Prostate gland (tissue), 2 donors: ENCODE measurements around the gene ATRN. TPM values are rescaled to one million over a fixed set of nuclear protein-coding genes. Genes with fewer than 3 reads are reported as not detected.

Experiments
- DNase-seq: peaks from one replicate; pipeline ENCODE4 v3.0.0-alpha.2; 2019; ENCODE audit warnings: low spot score
- H3K27ac ChIP-seq, 2 donors: fragments of 200-600 bp; sonication (generic); 2 replicates each; pipeline ENCODE4 v1.5.1; 2017 to 2019
- H3K27me3 ChIP-seq: fragments of 200-600 bp; sonication (generic); replicated peaks from 2 replicates; pipeline ENCODE4 v1.5.1; 2019; ENCODE audit not compliant: insufficient read depth
- H3K36me3 ChIP-seq, 2 donors: fragments of 200-600 bp; sonication (generic); 1 replicate in 1 of 2; 2 replicates in 1 of 2; pipeline versions ENCODE4 v1.5.1 to v1.8.1; 2017 to 2019
- H3K4me1 ChIP-seq: fragments of 200-600 bp; sonication (generic); replicated peaks from 2 replicates; pipeline ENCODE4 v1.5.1; 2019
- H3K4me3 ChIP-seq, 2 donors: fragments of 200-600 bp; sonication (generic); 2 replicates each; pipeline ENCODE4 v1.5.1; 2017 to 2019
- H3K9me3 ChIP-seq: fragments of 200-600 bp; sonication (generic); 2 replicates; pipeline ENCODE4 v1.5.1; 2017
- CTCF ChIP-seq, 4 experiments: fragments of 200-600 bp in 2 of 4; fragments of 450-650 bp in 2 of 4; sonication (generic) in 2 of 4; IDR thresholded peaks; 1 replicate in 3 of 4; 2 replicates in 1 of 4; pipeline ENCODE4 v1.5.1; 2016 to 2019; ENCODE audit warnings: antibody characterized with exemption in 4 of 4, mild to moderate bottlenecking in 2 of 4, moderate library complexity in 2 of 4
- POLR2A ChIP-seq: fragments of 450-650 bp; IDR thresholded peaks from one replicate; pipeline ENCODE4 v1.6.1; 2016; ENCODE audit warnings: antibody characterized with exemption, mild to moderate bottlenecking
- POLR2AphosphoS5 ChIP-seq: sonication (generic); formaldehyde crosslinking; IDR thresholded peaks from one replicate; pipeline ENCODE4 v1.6.1; 2017; ENCODE audit warnings: antibody characterized with exemption
- WGBS: methylation state at CpG from one replicate; pipeline ENCODE4 v1.1.5; 2018; 5-methylcytosine and 5-hydroxymethylcytosine counted together
- intact Hi-C: fragments of 100-400 bp; cut with DNase I; formaldehyde crosslinking; loops from one replicate; pipeline ENCODE4 v1.14.2; 2022
- total RNA-seq, 2 donors: library from RNA; depleted of rRNA; stranded (reverse); fragments of >200 nt; gene quantifications; one replicate each; pipeline ENCODE4 v1.1.0, GENCODE V29; 2016

Gene ATRN
- total RNA-seq, 2 donors from 2014 or later, result 34.6 to 38.1 TPM

- Histone ChIP-seq H3K27ac (no peak overlapping the region), H3K9me3 (no peaks in the 10 kb centered on the region), H3K27me3 (no peaks in the 10 kb centered on the region), H3K4me1 (no peaks in the 10 kb centered on the region), H3K4me3 (no peak overlapping the region), H3K36me3 (peaks cover 0 to 3% of the 10 kb centered on the region in 2 donors)
- intact Hi-C loops, result loop anchor here (10.0 kb wide), 1 partner anchor 65 kb away; no protein-coding TSS in a partner anchor
- 82% methylated on average over 2 of the region's 2 CpGs for WGBS
- TF ChIP-seq POLR2AphosphoS5 (no peak), POLR2A (no peak), CTCF (IDR thresholded peaks at IDR 0.05) (no peak)
- DNase-seq, result no peak
Observed at GRCh38 chr20:3629893-3630292, 159.1 kb downstream of the ATRN start.

- 89% methylated on average over 8 of the region's 8 CpGs for WGBS
- H3K9me3 ChIP-seq, result no peaks in the 10 kb centered on the region
Observed at GRCh38 chr20:3630429-3630828, 159.6 kb downstream of the ATRN start.

DNA sequence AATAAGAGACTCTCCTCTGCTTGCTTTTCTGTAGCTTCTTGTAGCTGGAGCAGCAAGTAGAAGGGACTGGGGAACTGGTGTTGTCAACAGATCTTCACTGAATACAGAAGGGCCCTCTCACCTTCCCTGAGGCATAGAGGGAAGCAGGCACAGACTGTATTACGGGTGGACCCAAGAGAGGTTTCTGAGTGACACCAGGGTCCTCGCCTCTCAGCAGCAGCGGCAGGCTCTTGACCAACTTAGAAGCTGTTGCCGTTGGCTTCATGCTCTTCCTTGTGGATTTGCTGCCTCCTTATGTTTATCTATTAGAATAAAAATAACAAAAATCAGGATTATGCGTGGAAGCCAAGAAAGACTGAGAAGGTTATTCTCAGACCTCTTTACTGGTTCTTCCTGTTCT is 160.7 kb downstream of the ATRN start:
- no peaks in the 10 kb centered on the region for H3K36me3 ChIP-seq
- H3K27me3 ChIP-seq, result no peaks in the 10 kb centered on the region
- H3K27ac ChIP-seq, result no peak overlapping the region
- no peaks in the 10 kb centered on the region for H3K9me3 ChIP-seq
- no peak for DNase-seq
- intact Hi-C loops, result loop anchor here (10.0 kb wide), 1 partner anchor 67 kb away; no protein-coding TSS in a partner anchor
- H3K4me1 ChIP-seq, result no peaks in the 10 kb centered on the region
- no peak for TF ChIP-seq POLR2AphosphoS5
- TF ChIP-seq CTCF (IDR thresholded peaks at IDR 0.05), result no peak
- no peak for TF ChIP-seq POLR2A
- WGBS, result 73% methylated on average over 5 of the region's 5 CpGs
- H3K4me3 ChIP-seq, result no peak overlapping the region

More at GRCh38 chr20:3630429-3630828, 159.6 kb downstream of the ATRN start:
- no peak for DNase-seq
- TF ChIP-seq POLR2A (no peak), POLR2AphosphoS5 (no peak), CTCF (IDR thresholded peaks at IDR 0.05) (no peak)
- H3K36me3 ChIP-seq, result no peaks in the 10 kb centered on the region
- H3K4me1 ChIP-seq, result no peaks in the 10 kb centered on the region
- H3K4me3 ChIP-seq, result no peak overlapping the region
- H3K27me3 ChIP-seq, result no peaks in the 10 kb centered on the region
- no peak overlapping the region for H3K27ac ChIP-seq
- intact Hi-C loops, result loop anchor here (10.0 kb wide), 1 partner anchor 66 kb away; no protein-coding TSS in a partner anchor

- H3K4me3 ChIP-seq, result no peak overlapping the region
- H3K27ac ChIP-seq, result no peak overlapping the region
- intact Hi-C loops, result loop anchor here (10.0 kb wide), 1 partner anchor 68 kb away; no protein-coding TSS in a partner anchor
- H3K4me1 ChIP-seq, result no peaks in the 10 kb centered on the region
- TF ChIP-seq CTCF (IDR thresholded peaks at IDR 0.05) (peak in 1 of 4 experiments; percentile 20), POLR2AphosphoS5 (no peak), POLR2A (no peak)
- WGBS, result 79% methylated on average over 7 of the region's 7 CpGs
- no peak for DNase-seq
- no peaks in the 10 kb centered on the region for H3K27me3 ChIP-seq
- no peaks in the 10 kb centered on the region for H3K9me3 ChIP-seq
- no peaks in the 10 kb centered on the region for H3K36me3 ChIP-seq
Observed at GRCh38 chr20:3632311-3633004, 161.6 kb downstream of the ATRN start.
